OCI-LY3 (cell line): ENCODE measurements around the gene IGFBP7.

Source experiments
- CTCF ChIP-seq: fragments of 200-600, 300-600 bp; sonication (generic); IDR thresholded peaks from 2 replicates; pipeline ENCODE4 v1.5.1; 2014; ENCODE audit warnings: antibody characterized with exemption, low read length, low read depth
- EZH2phosphoT487 ChIP-seq: fragments of 200-600 bp; shearing (Covaris generic); IDR thresholded peaks from 2 replicates; pipeline ENCODE4 v1.6.1; 2018; ENCODE audit warnings: antibody characterized with exemption, mixed run types, low read depth

DNA sequence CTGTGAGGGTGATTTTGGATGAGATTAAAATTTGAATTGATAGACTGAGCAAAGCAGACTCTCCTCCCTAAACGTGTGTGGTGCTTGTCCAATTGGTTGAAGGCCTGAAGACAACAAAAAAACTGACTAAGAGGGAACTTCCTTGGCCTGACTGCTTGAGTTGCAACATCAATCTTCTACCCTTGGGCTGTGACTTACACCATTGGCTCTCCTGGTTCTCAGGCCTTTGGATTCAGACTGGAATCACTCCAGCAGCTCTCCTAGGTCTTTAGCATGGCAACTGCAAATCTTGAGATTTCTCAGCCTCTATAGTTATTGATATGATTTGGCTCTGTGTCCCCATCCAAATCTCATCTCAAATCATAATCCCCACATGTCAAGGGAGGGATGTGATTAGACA lies 49.7 kb upstream of the IGFBP7 start:
- TF ChIP-seq CTCF (no peak), EZH2phosphoT487 (no peak)
